ENCODE data around the gene CDH11.

DNA sequence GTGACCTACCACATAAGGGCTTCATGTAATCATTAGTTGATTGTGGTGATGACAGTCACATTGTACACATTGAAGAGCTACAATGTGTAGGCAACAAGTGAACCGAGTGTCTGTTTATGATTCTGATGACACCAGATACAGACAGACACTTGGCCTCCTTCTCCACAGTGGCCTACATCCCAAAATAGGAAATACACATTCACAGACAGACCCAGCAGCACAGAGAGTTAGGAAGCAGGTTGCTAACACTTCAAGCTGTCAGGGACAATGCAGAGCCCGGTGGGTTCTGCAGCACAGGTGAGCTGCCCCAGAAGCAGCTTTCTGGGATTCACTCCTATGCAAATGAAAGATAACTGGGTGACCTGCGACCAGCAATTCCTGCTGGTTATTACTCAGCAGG is 72.2 kb downstream of the CDH11 start:
- TF ChIP-seq, protein P1, sequence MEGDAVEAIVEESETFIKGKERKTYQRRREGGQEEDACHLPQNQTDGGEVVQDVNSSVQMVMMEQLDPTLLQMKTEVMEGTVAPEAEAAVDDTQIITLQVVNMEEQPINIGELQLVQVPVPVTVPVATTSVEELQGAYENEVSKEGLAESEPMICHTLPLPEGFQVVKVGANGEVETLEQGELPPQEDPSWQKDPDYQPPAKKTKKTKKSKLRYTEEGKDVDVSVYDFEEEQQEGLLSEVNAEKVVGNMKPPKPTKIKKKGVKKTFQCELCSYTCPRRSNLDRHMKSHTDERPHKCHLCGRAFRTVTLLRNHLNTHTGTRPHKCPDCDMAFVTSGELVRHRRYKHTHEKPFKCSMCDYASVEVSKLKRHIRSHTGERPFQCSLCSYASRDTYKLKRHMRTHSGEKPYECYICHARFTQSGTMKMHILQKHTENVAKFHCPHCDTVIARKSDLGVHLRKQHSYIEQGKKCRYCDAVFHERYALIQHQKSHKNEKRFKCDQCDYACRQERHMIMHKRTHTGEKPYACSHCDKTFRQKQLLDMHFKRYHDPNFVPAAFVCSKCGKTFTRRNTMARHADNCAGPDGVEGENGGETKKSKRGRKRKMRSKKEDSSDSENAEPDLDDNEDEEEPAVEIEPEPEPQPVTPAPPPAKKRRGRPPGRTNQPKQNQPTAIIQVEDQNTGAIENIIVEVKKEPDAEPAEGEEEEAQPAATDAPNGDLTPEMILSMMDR (conservative IDR thresholded peaks at IDR 0.05; ENCODE audit: low read depth, low read length), result no peak
- no peak for TF ChIP-seq EZH2 (IDR thresholded peaks at IDR 0.05; ENCODE audit: borderline replicate concordance, low read depth, low read length, poor library complexity, severe bottlenecking)
